ENCODE results near the gene TSPEAR.

The TSPEAR gene

GRCh38 chr21:44534688-44535087 is 176.7 kb downstream of the TSPEAR start:
- Histone ChIP-seq H3K27me3 (peaks cover 11% of the 10 kb centered on the region), H3K4me1 (no peaks in the 10 kb centered on the region), H3K9me3 (no peaks in the 10 kb centered on the region), H3K4me3 (ENCODE audit: low read depth, low read length) (no peak overlapping the region), H3K36me3 (no peaks in the 10 kb centered on the region)
- DNase-seq: no peak
- no peak for TF ChIP-seq CTCF (IDR thresholded peaks at IDR 0.05; ENCODE audit: low read depth, low read length)

- no peak for TF ChIP-seq CTCF (IDR thresholded peaks at IDR 0.05; ENCODE audit: low read depth, low read length)
- H3K27me3 ChIP-seq: peaks cover 11% of the 10 kb centered on the region
- peak; percentile 8 for DNase-seq
- H3K4me1 ChIP-seq: no peaks in the 10 kb centered on the region
- H3K9me3 ChIP-seq: no peaks in the 10 kb centered on the region
- H3K4me3 ChIP-seq (ENCODE audit: low read depth, low read length): no peak overlapping the region
- H3K36me3 ChIP-seq: no peaks in the 10 kb centered on the region
Measured at GRCh38 chr21:44533891-44534627, 177.3 kb downstream of the TSPEAR start.

GRCh38 chr21:44533121-44533890 is 178.1 kb downstream of the TSPEAR start:
- peaks cover 11% of the 10 kb centered on the region for H3K27me3 ChIP-seq
- peak; percentile 5 for DNase-seq
- no peak overlapping the region for H3K4me3 ChIP-seq (ENCODE audit: low read depth, low read length)
- H3K9me3 ChIP-seq: no peaks in the 10 kb centered on the region
- no peak for TF ChIP-seq CTCF (IDR thresholded peaks at IDR 0.05; ENCODE audit: low read depth, low read length)
- no peaks in the 10 kb centered on the region for H3K36me3 ChIP-seq
- H3K4me1 ChIP-seq: no peaks in the 10 kb centered on the region

GRCh38 chr21:44532712-44533111 is 178.7 kb downstream of the TSPEAR start:
- peak; percentile 3 for DNase-seq
- H3K36me3 ChIP-seq: no peaks in the 10 kb centered on the region
- TF ChIP-seq CTCF (IDR thresholded peaks at IDR 0.05; ENCODE audit: low read depth, low read length): no peak
- H3K4me1 ChIP-seq: no peaks in the 10 kb centered on the region
- no peaks in the 10 kb centered on the region for H3K9me3 ChIP-seq
- H3K4me3 ChIP-seq (ENCODE audit: low read depth, low read length): no peak overlapping the region
- H3K27me3 ChIP-seq: peaks cover 6% of the 10 kb centered on the region

- Histone ChIP-seq H3K4me3 (ENCODE audit: low read depth, low read length) (no peak overlapping the region), H3K4me1 (no peaks in the 10 kb centered on the region), H3K36me3 (no peaks in the 10 kb centered on the region), H3K27me3 (peaks cover 4% of the 10 kb centered on the region; the same call in 1 of the 2 replicates), H3K9me3 (no peaks in the 10 kb centered on the region)
- DNase-seq: peak; percentile 4
- TF ChIP-seq CTCF (IDR thresholded peaks at IDR 0.05; ENCODE audit: low read depth, low read length): no peak
Measured at GRCh38 chr21:44531606-44532564, 179.5 kb downstream of the TSPEAR start.
